Fibroblast of villous mesenchyme (primary cell): ENCODE data around the gene GRAMD1B. TPM values are rescaled to one million over a fixed set of nuclear protein-coding genes. Genes with fewer than 3 reads are reported as not detected.

Experiments
- DNase-seq: peaks from one replicate; pipeline ENCODE4 v3.0.0-alpha.2; 2010; ENCODE audit warnings: low read depth
- H3K4me3 ChIP-seq: 2 replicates; pipeline ENCODE4 v1.5.1; 2011; ENCODE audit warnings: low read depth, mild to moderate bottlenecking, low read length
- CTCF ChIP-seq: IDR thresholded peaks from 2 replicates; pipeline ENCODE4 v1.5.1; 2012; ENCODE audit warnings: low read depth, mild to moderate bottlenecking, low read length; ENCODE audit not compliant: insufficient read depth
- total RNA-seq: library from RNA; depleted of rRNA; stranded (reverse); fragments of >200 nt; gene quantifications from 2 replicates; pipeline ENCODE4 v1.2.3, GENCODE V29; 2012

GRAMD1B gene
- total RNA-seq, 1 donor: 6.0 TPM

GRCh38 chr11:123473941-123474677, 44.0 kb downstream of the GRAMD1B start:
- H3K4me3 ChIP-seq: no peak overlapping the region
- no peak for TF ChIP-seq CTCF

GRCh38 chr11:123474994-123475393, 44.9 kb downstream of the GRAMD1B start:
- no peak overlapping the region for H3K4me3 ChIP-seq
- TF ChIP-seq CTCF: no peak
- DNase-seq: peak; percentile 47

More at GRCh38 chr11:123473941-123474677, 44.0 kb downstream of the GRAMD1B start:
- DNase-seq: peak; percentile 87

- no peak overlapping the region for H3K4me3 ChIP-seq
- DNase-seq: peak; percentile 21
- peak; percentile 11 for TF ChIP-seq CTCF
These were observed 45.4 kb downstream of the GRAMD1B start for GRCh38 chr11:123475469-123475868.

DNA sequence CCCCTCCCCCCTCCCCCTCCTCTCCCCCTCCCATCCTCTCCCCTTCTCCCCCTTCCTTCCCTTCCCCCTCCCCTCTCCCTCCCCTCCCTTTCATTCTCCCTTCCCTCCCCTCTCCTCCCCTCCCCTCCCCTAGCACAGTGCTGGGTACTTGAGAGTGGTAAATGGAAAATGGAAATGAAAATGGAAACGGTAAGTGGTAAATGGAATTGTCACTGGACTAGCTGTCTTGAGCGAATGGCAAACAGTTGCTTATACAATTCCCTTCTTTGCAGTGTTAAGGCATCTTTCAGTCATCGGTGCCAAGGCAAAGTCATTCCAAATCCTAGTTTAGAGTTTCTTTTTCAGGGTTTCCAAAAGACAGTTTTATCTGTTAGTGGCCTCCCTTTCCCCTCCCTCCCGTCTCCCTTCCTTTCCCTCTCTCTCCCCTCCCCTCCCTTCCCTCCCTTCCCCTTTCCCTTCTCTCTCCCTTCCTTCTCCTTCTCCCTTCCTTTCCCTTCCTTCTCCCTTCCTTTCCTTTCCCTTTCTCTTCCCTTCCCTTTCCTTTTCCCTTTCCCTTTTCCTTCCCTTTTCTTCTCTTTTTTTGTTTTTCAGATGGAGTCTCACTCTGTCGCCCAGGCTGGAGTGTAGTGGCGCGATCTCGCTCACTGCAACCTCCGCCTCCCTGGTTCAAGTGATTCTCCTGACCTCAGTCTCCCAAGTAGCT, 47.3 kb downstream of the GRAMD1B start:
- no peak overlapping the region for H3K4me3 ChIP-seq
- DNase-seq: no peak
- no peak for TF ChIP-seq CTCF

- DNase-seq: peak; percentile 80
- no peak overlapping the region for H3K4me3 ChIP-seq
- peak; percentile 65 for TF ChIP-seq CTCF
These were observed 48.4 kb downstream of the GRAMD1B start for GRCh38 chr11:123478352-123478987.

- DNase-seq: no peak
- H3K4me3 ChIP-seq: no peak overlapping the region
- no peak for TF ChIP-seq CTCF
These were observed 49.2 kb downstream of the GRAMD1B start for GRCh38 chr11:123479048-123479837.
